Activated CD4-positive, alpha-beta memory T cell treated with anti-CD3 and anti-CD28 coated beads, Interleukin-2, amount 10 ng/mL, durations not matched to agents 7 days and 5 days (primary cell): ENCODE measurements around the gene PHLDB2. TPM values are rescaled to one million over a fixed set of nuclear protein-coding genes. Genes with fewer than 3 reads are reported as not detected.

Source experiments
- CTCF ChIA-PET: fragments of 350-600 bp; sonication (Branson Sonifier 250); formaldehyde crosslinking; loops from one replicate; lab custom pipeline; 2021; ENCODE audit warnings: antibody characterized with exemption, inconsistent platforms; lab: Charles Lee
- POLR2A ChIA-PET: fragments of 350-600 bp; sonication (Branson Sonifier 250); formaldehyde crosslinking; loops from one replicate; lab custom pipeline; 2021; ENCODE audit warnings: antibody characterized with exemption; lab: Charles Lee
- DNase-seq: peaks from one replicate; pipeline ENCODE4 v3.0.0-alpha.2; 2020
- H3K27ac Mint-ChIP-seq: one replicate; pipeline ENCODE4 v1.8.0; 2021; ENCODE audit warnings: mild to moderate bottlenecking, mixed read lengths
- H3K27me3 Mint-ChIP-seq: one replicate; pipeline ENCODE4 v1.8.0; 2021; ENCODE audit warnings: mixed read lengths
- H3K36me3 Mint-ChIP-seq: one replicate; pipeline ENCODE4 v1.8.0; 2021; ENCODE audit warnings: low read depth, mixed read lengths
- H3K4me1 Mint-ChIP-seq: one replicate; pipeline ENCODE4 v1.8.0; 2021; ENCODE audit warnings: mixed read lengths
- H3K4me3 Mint-ChIP-seq: one replicate; pipeline ENCODE4 v1.8.0; 2021; ENCODE audit warnings: mild to moderate bottlenecking, mixed read lengths
- H3K9me3 Mint-ChIP-seq: one replicate; pipeline ENCODE4 v1.8.0; 2021; ENCODE audit warnings: mixed read lengths
- total RNA-seq, 2 experiments: library from RNA; stranded (reverse); gene quantifications; one replicate each; pipeline ENCODE4 v1.2.3, GENCODE V29; 2021

PHLDB2 gene
- total RNA-seq, 2 experiments from 2014 or later = 4.6 to 6.3 TPM

GRCh38 chr3:111901637-111902036 is 42.6 kb downstream of the PHLDB2 start:
- POLR2A ChIA-PET = no interaction called here
- peaks cover 3% of the 10 kb centered on the region for H3K36me3 Mint-ChIP-seq
- H3K9me3 Mint-ChIP-seq = no peaks in the 10 kb centered on the region
- H3K4me1 Mint-ChIP-seq = peaks cover 26% of the 10 kb centered on the region
- no peak overlapping the region for H3K4me3 Mint-ChIP-seq
- no peaks in the 10 kb centered on the region for H3K27me3 Mint-ChIP-seq
- CTCF ChIA-PET = interaction anchor here (0.7 kb wide), 1 partner anchor 185 kb away, joined by 3 read pairs; no protein-coding TSS in a partner anchor
- no peak for DNase-seq
- no peak overlapping the region for H3K27ac Mint-ChIP-seq

DNA sequence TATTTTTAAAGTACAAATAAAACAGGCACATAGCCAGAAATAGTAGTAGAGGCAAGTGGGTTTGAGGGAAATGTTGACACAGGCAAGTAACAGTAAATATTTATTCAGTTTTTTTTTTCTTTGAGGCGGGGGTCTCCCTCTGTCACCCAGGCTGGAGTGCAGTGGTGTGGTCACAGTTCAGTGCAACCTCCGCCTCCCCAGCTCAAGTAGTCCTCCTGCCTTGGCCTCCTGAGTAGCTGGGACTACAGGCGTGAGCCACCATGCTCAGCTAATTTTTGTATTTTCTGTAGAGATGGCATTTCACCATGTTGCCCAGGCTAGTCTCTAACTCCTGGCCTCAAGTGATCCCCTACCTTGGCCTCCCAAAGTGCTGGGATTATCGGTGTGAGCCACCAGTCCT is 43.5 kb downstream of the PHLDB2 start:
- ChIA-PET POLR2A (no interaction called here), CTCF (interaction anchor here (1.1 kb wide), 1 partner anchor 111 kb away, joined by 3 read pairs; no protein-coding TSS in a partner anchor)
- H3K9me3 Mint-ChIP-seq = no peaks in the 10 kb centered on the region

GRCh38 chr3:111903067-111903511 is 44.0 kb downstream of the PHLDB2 start:
- no peak for DNase-seq
- no peak overlapping the region for H3K4me3 Mint-ChIP-seq
- H3K27ac Mint-ChIP-seq = no peak overlapping the region
- ChIA-PET CTCF (interaction anchor here (1.1 kb wide), 1 partner anchor 111 kb away, joined by 3 read pairs; no protein-coding TSS in a partner anchor), POLR2A (no interaction called here)
- no peaks in the 10 kb centered on the region for H3K27me3 Mint-ChIP-seq
- H3K4me1 Mint-ChIP-seq = peaks cover 26% of the 10 kb centered on the region
- H3K9me3 Mint-ChIP-seq = no peaks in the 10 kb centered on the region
- H3K36me3 Mint-ChIP-seq = peaks cover 3% of the 10 kb centered on the region

More for the DNA sequence above, 43.5 kb downstream of the PHLDB2 start:
- H3K36me3 Mint-ChIP-seq = peaks cover 3% of the 10 kb centered on the region
- no peak overlapping the region for H3K27ac Mint-ChIP-seq
- no peak for DNase-seq
- no peak overlapping the region for H3K4me3 Mint-ChIP-seq
- peaks cover 26% of the 10 kb centered on the region for H3K4me1 Mint-ChIP-seq
- H3K27me3 Mint-ChIP-seq = no peaks in the 10 kb centered on the region

- ChIA-PET POLR2A (interaction anchor here (0.7 kb wide), 1 partner anchor 501 kb away, joined by 3 read pairs; no protein-coding TSS in a partner anchor), CTCF (interaction anchor here (1.2 kb wide), 1 partner anchor 44 kb away, joined by 3 read pairs; no protein-coding TSS in a partner anchor)
- no peaks in the 10 kb centered on the region for H3K27me3 Mint-ChIP-seq
- no peak overlapping the region for H3K27ac Mint-ChIP-seq
- peaks cover 26% of the 10 kb centered on the region for H3K4me1 Mint-ChIP-seq
- no peaks in the 10 kb centered on the region for H3K9me3 Mint-ChIP-seq
- peaks cover 3% of the 10 kb centered on the region for H3K36me3 Mint-ChIP-seq
- no peak for DNase-seq
- H3K4me3 Mint-ChIP-seq = no peak overlapping the region
Measured at GRCh38 chr3:111904376-111905241, 45.5 kb downstream of the PHLDB2 start.

DNA sequence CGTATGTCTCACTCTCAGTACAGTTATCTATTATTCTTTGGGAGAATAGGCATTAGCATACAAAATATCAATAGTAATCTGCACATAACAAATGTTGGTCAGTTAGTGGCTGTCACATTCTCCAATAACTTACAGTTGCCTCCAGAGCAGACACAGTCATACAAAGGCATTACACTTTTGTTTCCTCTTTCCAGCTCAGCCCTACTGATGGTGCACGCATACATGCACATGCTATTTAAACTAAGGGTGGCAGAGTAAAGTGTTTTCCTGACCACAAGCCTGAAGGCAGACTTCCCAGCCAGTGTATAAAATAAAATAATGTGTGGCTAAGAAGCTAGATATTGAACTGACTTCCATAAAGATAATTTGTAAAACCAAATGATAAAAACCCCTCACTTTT is 47.6 kb downstream of the PHLDB2 start:
- DNase-seq = no peak
- Mint-ChIP-seq H3K27me3 (no peaks in the 10 kb centered on the region), H3K4me1 (peaks cover 16% of the 10 kb centered on the region), H3K27ac (no peak overlapping the region), H3K4me3 (no peak overlapping the region), H3K36me3 (peaks cover 3% of the 10 kb centered on the region), H3K9me3 (no peaks in the 10 kb centered on the region)
- CTCF ChIA-PET = no interaction called here
- POLR2A ChIA-PET = no interaction called here

GRCh38 chr3:111907151-111907550 is 48.1 kb downstream of the PHLDB2 start:
- ChIA-PET CTCF (no interaction called here), POLR2A (no interaction called here)
- Mint-ChIP-seq H3K27ac (no peak overlapping the region), H3K9me3 (no peaks in the 10 kb centered on the region), H3K4me1 (peaks cover 15% of the 10 kb centered on the region), H3K27me3 (no peaks in the 10 kb centered on the region), H3K36me3 (peaks cover 3% of the 10 kb centered on the region), H3K4me3 (no peak overlapping the region)
- no peak for DNase-seq

DNA sequence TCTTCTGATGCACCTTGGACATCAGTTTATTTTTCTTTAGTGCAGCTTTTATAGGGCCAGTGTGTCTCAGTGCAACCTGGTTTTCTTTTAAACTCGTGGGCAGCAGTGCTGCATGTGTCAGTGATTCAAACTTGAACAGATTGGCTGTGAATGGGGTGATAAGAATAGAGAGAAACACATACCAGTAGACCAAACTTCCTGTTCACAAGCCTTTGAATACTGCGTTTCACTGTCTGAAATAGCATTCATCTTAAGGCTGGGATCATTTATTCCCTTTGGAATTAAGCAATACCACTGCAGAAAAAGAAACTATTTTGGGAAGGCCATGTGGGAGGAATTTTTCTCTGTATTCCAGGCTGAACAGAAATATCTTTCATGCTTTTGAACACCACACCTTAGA is 51.7 kb downstream of the PHLDB2 start:
- peaks cover 2% of the 10 kb centered on the region for H3K36me3 Mint-ChIP-seq
- no peak overlapping the region for H3K27ac Mint-ChIP-seq
- POLR2A ChIA-PET = no interaction called here
- CTCF ChIA-PET = no interaction called here
- peaks cover 3% of the 10 kb centered on the region for H3K4me1 Mint-ChIP-seq
- no peak overlapping the region for H3K4me3 Mint-ChIP-seq
- H3K27me3 Mint-ChIP-seq = no peaks in the 10 kb centered on the region
- no peak for DNase-seq
- no peaks in the 10 kb centered on the region for H3K9me3 Mint-ChIP-seq

- CTCF ChIA-PET = no interaction called here
Measured at GRCh38 chr3:111911446-111911845, 52.4 kb downstream of the PHLDB2 start.

DNA sequence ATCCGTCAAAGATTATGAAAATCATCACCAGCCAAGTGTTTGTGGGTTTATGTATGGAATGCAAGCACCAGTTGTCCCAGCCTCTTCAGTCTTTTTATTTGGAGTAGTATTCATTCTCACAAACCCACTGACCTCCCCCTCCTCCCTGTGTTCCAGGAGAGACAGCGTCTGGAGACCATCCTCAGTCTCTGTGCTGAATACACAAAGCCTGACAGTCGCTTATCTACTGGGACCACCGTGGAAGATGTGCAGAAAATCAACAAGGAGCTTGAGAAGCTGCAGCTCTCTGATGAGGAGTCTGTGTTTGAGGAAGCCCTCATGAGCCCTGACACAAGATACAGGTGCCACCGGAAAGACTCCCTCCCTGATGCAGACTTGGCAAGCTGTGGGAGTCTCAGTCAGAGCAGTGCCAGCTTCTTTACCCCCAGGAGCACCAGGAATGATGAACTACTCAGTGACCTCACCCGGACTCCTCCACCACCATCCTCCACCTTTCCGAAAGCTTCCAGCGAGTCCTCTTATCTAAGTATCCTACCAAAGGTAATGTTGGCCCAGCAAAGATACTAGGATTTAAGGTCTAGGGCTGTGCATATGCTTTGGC is 54.2 kb downstream of the PHLDB2 start:
- H3K27ac Mint-ChIP-seq = no peak overlapping the region
- ChIA-PET POLR2A (no interaction called here), CTCF (interaction anchor here (0.6 kb wide), 1 partner anchor 188 kb away, joined by 3 read pairs; no protein-coding TSS in a partner anchor)

More at GRCh38 chr3:111911446-111911845, 52.4 kb downstream of the PHLDB2 start:
- H3K9me3 Mint-ChIP-seq = no peaks in the 10 kb centered on the region
- no peak overlapping the region for H3K27ac Mint-ChIP-seq
- POLR2A ChIA-PET = no interaction called here
- H3K27me3 Mint-ChIP-seq = no peaks in the 10 kb centered on the region
- H3K36me3 Mint-ChIP-seq = peaks cover 6% of the 10 kb centered on the region
- no peak overlapping the region for H3K4me3 Mint-ChIP-seq
- peaks cover 3% of the 10 kb centered on the region for H3K4me1 Mint-ChIP-seq
- DNase-seq = no peak

GRCh38 chr3:111915905-111916304 is 56.8 kb downstream of the PHLDB2 start:
- CTCF ChIA-PET = no interaction called here
- POLR2A ChIA-PET = no interaction called here
- H3K4me3 Mint-ChIP-seq = no peak overlapping the region
- H3K9me3 Mint-ChIP-seq = no peaks in the 10 kb centered on the region
- DNase-seq = no peak
- no peaks in the 10 kb centered on the region for H3K4me1 Mint-ChIP-seq
- H3K27me3 Mint-ChIP-seq = no peaks in the 10 kb centered on the region
- H3K27ac Mint-ChIP-seq = no peak overlapping the region
- H3K36me3 Mint-ChIP-seq = peaks cover 13% of the 10 kb centered on the region

More for the DNA sequence above, 54.2 kb downstream of the PHLDB2 start:
- no peak for DNase-seq
- Mint-ChIP-seq H3K36me3 (peaks cover 6% of the 10 kb centered on the region), H3K4me1 (peaks cover 3% of the 10 kb centered on the region), H3K4me3 (no peak overlapping the region), H3K27me3 (no peaks in the 10 kb centered on the region), H3K9me3 (no peaks in the 10 kb centered on the region)

- H3K4me1 Mint-ChIP-seq = no peaks in the 10 kb centered on the region
- H3K4me3 Mint-ChIP-seq = no peak overlapping the region
- ChIA-PET POLR2A (no interaction called here), CTCF (no interaction called here)
- no peaks in the 10 kb centered on the region for H3K27me3 Mint-ChIP-seq
- no peaks in the 10 kb centered on the region for H3K9me3 Mint-ChIP-seq
- no peak for DNase-seq
- peaks cover 13% of the 10 kb centered on the region for H3K36me3 Mint-ChIP-seq
- H3K27ac Mint-ChIP-seq = no peak overlapping the region
Measured at GRCh38 chr3:111917300-111917699, 58.2 kb downstream of the PHLDB2 start.

DNA sequence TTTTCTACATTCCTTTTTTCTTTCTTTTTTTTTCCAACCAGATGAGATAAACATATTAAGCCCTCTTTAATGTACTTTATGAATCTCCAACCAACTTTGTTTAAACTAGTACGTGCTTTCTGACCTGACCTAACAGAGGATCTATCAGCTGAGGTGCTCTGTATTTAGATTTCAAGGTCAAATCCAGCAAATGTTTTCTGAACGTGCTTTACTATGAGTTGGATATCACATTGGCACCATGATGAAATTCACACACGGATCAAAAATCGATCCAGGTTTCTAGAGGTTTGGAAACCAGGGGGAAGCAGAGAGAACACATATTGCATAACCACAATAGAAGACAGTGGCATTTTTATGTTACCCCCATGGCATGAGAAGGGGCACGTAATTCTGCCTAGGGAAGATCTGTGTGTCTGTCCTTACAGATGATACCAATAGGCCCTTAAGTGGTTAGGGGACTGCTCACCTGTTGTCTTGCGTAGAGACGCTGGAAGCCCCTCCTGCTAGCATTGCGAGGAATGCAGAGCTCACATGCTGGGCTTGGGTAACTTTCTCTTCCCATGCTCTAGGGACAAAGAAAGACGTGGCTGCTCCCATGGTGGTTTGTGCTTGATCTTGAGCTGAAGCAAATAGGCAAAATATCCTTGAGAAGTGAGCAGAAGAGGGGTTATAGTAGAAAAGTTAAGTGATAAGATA is 60.5 kb downstream of the PHLDB2 start:
- no peaks in the 10 kb centered on the region for H3K9me3 Mint-ChIP-seq
- ChIA-PET CTCF (interaction anchor here (0.6 kb wide), 1 partner anchor 365 kb away, joined by 4 read pairs; no protein-coding TSS in a partner anchor), POLR2A (no interaction called here)
- DNase-seq = no peak
- no peaks in the 10 kb centered on the region for H3K27me3 Mint-ChIP-seq
- peaks cover 4% of the 10 kb centered on the region for H3K4me1 Mint-ChIP-seq
- H3K27ac Mint-ChIP-seq = no peak overlapping the region
- peaks cover 11% of the 10 kb centered on the region for H3K36me3 Mint-ChIP-seq
- H3K4me3 Mint-ChIP-seq = no peak overlapping the region
